ENCODE measurements around the gene BANF1.

DNA sequence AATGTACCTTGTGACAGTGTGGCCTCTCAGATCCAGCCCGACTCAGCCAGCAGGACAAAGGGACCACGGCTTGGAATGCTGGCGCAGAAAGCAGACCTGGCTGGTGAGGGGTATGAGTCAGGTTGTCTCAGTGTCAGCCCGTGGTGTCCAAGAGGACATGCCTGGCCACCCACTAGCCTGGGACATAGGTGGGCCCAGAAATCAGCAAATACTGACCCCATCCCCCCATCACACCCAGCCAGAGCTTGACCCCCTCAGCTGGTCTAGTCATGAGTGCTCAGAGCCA, 4.5 kb downstream of the BANF1 start:
- TF ChIP-seq CTCF (conservative IDR thresholded peaks at IDR 0.05; ENCODE audit: low read depth, low read length) (no peak), EZH2 (IDR thresholded peaks at IDR 0.05; ENCODE audit: low read length, unreplicated experiment) (no peak)

Data from PC-3 (cell line).